ENCODE measurements around the gene GAS6.
"Not testable (repeated sequence)": the region's sequence is repeated elsewhere in the genome, so short reads cannot be mapped to it uniquely, and the experiment has no call there.

GRCh38 chr13:113830426-113830950, 33.4 kb downstream of the GAS6 start:
- not testable (repeated sequence) for TF ChIP-seq CTCF, EP300, POLR2A (IDR thresholded peaks at IDR 0.05)
